Cardiac fibroblast (primary cell): ENCODE data around the gene ZNF576.
"Not testable (repeated sequence)": the region's sequence is repeated elsewhere in the genome, so short reads cannot be mapped to it uniquely, and the experiment has no call there.

Experiments
- DNase-seq, 2 donors: peaks; one replicate each; pipeline versions ENCODE4 v3.0.0 to v3.0.0-alpha.2; 2010; ENCODE audit warnings: low read depth in 2 of 2
- H3K4me3 ChIP-seq, 2 donors: replicated peaks in 1 of 2; 1 replicate in 1 of 2; 2 replicates in 1 of 2; pipeline ENCODE4 v1.5.1; 2011; ENCODE audit warnings: low read depth in 2 of 2, low read length in 2 of 2, mild to moderate bottlenecking in 2 of 2, moderate library complexity in 1 of 2
- CTCF ChIP-seq: IDR thresholded peaks from one replicate; pipeline ENCODE4 v1.5.1; 2011; ENCODE audit warnings: low read depth, mild to moderate bottlenecking, low read length, inconsistent platforms

Gene ZNF576

DNA sequence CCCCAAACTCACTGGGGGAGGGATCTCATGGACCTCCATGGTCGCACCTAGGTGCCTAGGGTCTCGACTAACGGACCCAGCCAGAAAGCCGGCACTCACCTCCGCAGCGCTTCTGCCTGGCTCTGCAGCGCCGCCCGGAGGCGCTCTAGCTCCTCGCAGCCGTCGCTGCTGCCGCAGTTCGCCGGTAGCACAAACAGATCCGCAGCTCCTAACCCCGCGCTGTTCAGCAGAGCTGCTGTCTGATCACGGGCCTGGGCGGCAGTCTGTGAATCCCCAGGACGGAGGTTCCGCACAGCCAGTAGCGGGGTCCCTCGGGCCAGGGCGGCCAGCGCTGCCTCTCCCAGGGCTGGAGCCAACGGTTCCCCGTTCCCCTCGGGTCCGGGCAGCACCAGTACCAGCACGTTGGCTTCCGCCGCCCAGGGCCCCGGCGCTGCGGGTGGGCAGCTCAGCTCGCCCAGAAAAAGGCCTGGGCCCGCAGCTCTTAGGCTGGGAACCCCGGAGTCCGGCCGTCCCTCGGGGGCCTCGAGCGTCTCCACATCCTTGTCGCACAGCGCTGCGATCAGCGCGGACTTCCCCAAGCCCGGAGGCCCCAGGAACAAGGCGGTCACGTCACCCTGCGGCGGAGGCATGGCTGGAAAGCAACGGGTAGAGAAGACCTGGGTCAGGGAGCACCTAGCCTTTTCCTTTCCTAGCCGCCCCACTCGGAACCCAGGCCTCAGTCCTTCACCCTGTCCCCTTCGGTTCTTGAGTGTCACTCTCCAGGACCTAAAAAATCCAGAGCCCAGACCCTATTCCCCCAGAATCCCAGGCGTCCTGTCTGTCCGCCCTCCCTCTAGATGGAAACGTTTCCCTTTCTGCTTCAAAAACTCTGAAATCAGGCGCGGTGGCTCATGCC lies 1.4 kb upstream of the ZNF576 start:
- DNase-seq: peak; percentile 70 to 77
- peak; percentile 97 for TF ChIP-seq CTCF
- H3K4me3 ChIP-seq: peak overlapping the region; percentile 61 to 78

GRCh38 chr19:43595605-43595998 lies 793 bp upstream of the ZNF576 start:
- TF ChIP-seq CTCF: no peak
- peak overlapping the region; percentile 61 to 78 for H3K4me3 ChIP-seq
- no peak for DNase-seq

DNA sequence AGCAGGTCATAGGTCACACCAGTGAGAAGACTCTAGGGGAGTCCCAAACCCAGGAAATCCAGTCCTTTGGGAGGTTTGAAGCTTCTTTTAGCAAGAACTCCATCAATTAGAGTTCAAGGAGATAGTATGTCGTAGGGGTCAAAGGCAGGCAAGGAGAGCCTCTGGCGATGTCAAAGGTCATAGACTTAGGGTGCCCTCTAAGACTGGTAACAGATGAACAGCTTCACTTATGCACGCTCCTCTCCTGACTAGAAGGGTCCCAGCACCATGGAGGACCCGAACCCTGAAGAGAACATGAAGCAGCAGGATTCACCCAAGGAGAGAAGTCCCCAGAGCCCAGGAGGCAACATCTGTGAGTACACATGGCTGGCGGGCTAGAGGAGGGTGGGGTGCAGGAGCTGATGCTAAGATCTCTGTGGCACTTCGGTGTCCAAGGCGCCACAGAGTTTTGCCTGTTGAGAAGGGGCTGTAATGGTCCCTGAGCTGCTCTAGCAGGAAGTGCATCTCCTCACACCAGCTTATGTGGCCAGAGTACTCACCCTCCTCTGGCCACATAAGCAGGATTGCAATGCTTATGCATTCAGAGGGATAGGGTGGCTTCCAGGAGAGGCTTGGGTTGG lies 557 bp downstream of the ZNF576 start:
- DNase-seq: peak in 1 of 2 donors; percentile 5
- TF ChIP-seq CTCF: no peak
- H3K4me3 ChIP-seq: peak overlapping the region; percentile 58 to 79

DNA sequence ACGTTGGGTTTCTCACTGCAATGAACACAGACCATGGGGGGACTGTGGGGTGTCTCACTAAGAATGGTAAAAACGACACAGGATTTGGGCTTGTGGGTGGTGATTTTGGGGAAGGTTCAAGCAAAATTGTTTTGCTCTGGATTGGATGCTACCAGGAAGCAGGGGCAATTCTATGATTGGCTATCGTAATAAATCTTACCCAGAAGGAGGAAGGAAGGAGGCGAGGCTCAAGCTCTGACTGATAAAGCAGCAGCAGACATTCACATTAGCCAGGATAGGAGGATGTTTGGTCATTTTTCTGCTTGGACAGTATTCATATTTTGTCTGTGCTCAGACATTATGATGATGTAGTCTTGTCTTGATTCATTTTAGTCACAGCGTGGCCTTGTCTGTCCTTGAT lies 1.5 kb downstream of the ZNF576 start:
- no peak for DNase-seq
- no peak for TF ChIP-seq CTCF
- peak overlapping the region in 1 of 2 donors; percentile 58 for H3K4me3 ChIP-seq

DNA sequence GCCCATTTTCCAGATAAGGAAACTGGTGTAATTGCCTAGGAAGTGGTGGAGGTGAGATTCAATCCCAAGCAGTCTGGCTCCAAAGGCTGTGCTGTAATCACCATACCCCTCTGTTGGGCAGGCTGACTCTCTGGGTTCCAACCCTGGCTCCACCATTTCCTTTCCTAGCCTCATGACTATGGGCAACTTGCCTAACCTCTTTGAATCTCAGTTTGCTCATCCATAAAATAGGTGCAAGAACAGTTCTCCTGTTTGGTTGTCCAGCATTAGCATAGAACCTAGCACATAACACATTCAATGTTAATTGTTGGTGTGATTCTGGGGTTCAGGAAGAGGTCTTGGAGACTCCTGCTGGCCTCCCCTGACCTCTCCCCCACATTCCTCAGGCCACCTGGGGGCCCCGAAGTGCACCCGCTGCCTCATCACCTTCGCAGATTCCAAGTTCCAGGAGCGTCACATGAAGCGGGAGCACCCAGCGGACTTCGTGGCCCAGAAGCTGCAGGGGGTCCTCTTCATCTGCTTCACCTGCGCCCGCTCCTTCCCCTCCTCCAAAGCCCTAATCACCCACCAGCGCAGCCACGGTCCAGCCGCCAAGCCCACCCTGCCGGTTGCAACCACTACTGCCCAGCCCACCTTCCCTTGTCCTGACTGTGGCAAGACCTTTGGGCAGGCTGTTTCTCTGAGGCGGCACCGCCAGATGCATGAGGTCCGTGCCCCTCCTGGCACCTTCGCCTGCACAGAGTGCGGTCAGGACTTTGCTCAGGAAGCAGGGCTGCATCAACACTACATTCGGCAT lies 2.2 kb downstream of the ZNF576 start:
- no peak for DNase-seq
- TF ChIP-seq CTCF: no peak
- no peak overlapping the region for H3K4me3 ChIP-seq

DNA sequence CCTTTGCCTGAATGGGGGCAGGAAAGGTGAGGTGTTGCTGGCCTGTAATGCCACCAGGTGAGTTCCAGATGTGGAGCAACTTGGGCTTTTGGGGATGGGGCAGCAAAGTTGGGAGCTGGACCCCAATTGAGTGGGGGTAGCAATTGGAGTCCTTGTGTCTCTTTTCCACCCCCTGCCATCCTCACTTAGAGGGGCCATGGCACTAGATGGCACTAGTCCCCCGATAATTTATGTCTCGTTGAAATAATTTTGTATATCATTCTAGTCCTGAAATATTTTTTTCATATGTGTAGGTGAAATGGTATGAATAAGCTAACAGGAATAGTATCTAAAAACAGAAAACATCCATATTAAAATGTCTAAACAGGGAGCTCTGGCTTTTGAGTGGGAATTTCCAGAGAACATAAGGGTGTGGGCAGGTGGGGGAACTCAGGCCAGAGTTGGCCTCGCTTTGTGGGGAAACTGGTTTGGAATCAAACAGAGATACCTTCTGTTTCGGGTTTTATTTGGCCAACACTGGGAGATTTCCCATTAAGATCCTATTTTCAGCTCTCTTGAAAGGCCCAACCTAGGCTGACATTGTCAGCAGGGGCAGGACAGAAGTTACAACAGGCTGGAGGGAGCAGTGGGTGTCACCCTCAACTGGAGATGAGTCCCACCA lies 3.4 kb downstream of the ZNF576 start:
- DNase-seq: no peak
- TF ChIP-seq CTCF: no peak
- H3K4me3 ChIP-seq: no peak overlapping the region

GRCh38 chr19:43600326-43600725 lies 3.9 kb downstream of the ZNF576 start:
- not testable (repeated sequence) for DNase-seq, H3K4me3 ChIP-seq
